ENCODE data around the gene IBA57. TPM values are rescaled to one million over a fixed set of nuclear protein-coding genes. Genes with fewer than 3 reads are reported as not detected.
"Not testable (repeated sequence)": the region's sequence is repeated elsewhere in the genome, so short reads cannot be mapped to it uniquely, and the experiment has no call there.

The IBA57 gene
- total RNA-seq, 1 donor from 2014 or later, result 7.2 TPM

DNA sequence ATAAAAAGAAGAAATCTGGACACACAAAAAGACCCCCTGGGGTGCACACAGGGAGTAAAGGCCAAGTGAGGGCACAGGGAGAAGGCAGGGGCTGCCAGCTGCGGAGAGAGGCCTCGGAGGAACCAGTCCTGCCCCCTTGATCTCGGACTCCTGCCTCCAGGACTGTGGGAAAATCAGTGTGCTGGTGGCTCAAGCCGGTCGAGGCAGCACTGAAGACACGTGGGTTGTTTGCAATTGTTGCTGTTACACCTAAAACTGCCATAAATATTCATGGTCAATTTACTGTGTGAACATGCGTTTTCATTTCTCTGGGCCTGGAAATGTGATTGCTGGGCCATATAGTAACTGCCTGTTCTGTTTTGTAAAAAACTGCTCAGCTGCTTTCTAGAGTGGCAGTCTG is 18.5 kb downstream of the IBA57 start:
- DNase-seq (ENCODE audit: extremely low read depth, low read depth, low spot score), result no peak

DNA sequence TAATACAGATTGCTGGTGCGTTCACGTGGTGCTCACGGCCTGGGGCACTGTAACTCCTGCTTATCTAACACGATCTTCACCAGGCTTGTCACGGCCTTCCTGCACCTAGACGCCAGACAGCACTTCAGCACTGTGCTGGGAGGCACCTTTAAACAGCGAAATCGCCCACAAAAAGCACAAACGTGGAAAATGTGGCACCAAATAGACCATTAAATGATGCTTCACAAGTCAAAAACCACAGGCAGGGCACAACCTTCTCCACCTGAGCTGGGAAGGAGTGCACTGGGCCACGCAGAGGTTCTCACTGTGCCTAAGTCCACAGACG is 20.0 kb downstream of the IBA57 start:
- no peak for DNase-seq (ENCODE audit: extremely low read depth, low read depth, low spot score)

DNA sequence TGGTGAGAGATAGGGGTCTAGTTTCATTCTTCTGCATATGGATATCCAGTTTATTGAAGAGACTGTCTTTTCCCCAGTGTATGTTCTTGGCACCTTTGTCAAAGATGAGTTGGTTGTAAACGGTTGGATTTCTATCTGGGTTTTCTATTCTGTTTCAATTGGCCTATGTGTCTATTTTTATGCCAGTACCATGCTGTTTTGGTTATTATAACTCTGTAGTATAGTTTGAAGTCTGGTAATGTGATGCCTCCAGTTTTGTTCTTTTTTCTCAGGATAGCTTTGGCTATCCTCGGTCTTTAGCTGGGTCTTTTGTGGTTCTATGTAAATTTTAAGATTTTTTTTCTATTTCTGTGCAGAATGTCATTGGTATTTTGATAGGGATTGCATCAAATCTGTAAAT is 22.6 kb downstream of the IBA57 start:
- not testable (repeated sequence) for DNase-seq (ENCODE audit: extremely low read depth, low read depth, low spot score)

DNA sequence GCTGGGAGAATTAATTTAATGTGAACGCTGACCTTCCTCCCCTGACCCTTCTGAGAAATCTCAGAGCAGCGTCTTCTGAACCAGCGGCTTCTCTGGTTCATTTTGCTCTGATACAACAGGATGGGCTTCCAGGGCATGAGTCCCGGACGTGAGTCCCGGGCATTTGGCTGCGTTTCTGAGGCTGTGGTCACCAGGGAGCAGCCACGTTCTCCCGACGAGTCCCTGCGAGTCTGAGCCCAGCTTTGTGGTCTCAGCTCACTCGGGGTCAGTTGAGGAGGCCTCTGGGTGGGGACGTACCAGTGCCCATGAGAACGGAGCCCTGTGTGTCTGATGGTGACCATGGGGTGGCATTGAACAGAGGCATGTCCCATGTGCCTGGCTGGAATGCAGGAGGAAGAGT is 24.6 kb downstream of the IBA57 start:
- DNase-seq (ENCODE audit: extremely low read depth, low read depth, low spot score), result no peak

DNA sequence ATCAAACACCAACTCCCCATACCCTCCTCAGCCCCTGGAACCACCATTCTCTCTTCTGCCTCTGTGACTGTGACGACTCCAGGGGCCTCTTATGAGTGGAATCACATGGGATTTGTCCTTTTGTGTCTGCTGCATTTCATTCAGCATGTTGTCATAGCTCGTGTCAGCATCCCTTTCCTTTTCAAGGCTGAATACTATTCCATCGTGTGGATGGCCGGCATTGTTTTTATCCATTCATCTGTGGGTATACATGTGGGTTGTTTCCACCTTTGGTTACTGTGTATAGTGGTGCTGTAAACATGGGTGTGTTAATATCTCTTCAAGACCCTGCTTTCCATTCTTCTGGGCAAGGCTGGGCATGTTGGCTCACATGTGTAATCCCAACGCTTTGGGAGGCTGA is 25.2 kb downstream of the IBA57 start:
- no peak for DNase-seq (ENCODE audit: extremely low read depth, low read depth, low spot score)

DNA sequence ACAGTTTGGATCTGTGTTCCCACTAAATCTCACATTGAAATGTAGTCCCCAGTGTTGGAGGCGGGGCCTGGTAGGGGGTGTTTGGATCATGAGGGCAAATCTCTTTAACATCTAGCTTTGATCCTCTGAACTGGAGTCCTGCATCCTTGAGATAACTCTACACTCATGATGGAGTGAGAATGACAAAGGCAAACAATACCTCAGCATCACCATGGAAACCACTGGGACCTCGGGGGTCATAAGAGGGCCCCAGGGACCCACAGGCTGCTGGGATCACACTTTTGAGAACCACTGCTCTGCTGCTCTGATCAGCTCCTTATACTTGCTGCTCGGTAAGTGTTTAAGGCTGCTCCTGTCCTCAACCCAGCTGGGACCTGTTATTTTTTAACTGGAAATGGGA is 28.8 kb downstream of the IBA57 start:
- DNase-seq (ENCODE audit: extremely low read depth, low read depth, low spot score), result no peak

DNA sequence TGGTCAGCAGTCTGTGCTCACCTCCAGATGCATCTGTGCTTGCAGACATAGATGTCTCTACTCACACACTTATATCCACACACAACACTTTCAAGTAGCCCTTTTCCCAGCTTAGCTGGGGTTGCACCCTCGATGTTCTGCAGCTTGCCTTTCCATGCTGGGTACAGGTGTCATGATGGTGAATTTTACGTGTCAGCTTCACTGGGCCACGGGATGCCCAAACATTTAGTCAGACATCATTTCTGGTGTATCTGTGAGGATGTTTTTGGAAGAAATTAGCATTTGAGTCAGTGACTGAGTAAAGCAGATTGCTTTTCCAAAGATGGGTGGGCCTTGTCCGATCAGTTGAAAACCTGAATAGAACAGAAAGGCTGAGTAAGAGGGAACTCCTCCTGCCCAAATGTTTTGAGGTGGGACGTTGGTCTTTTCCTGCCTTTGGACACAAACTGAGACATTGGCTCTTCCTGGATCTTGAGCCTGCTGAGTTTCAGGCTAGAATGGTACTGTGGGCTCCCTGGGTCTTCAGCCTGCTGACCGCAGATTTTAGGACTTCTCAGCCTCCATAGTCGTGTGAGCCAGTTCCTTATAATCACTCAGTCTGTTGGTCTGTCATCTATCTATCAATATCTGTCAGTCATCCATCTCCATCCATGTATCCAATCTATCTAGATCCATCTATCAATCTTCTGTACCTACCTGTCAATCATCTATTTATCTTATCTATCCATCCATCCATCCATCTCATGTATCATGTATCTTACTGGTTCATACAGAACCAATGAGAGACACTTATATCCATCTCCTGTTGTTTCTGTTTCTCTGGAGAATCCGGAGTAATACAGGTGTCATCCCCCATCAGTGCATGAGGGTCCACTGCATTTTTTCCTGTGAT is 29.6 kb downstream of the IBA57 start:
- DNase-seq (ENCODE audit: extremely low read depth, low read depth, low spot score), result no peak

DNA sequence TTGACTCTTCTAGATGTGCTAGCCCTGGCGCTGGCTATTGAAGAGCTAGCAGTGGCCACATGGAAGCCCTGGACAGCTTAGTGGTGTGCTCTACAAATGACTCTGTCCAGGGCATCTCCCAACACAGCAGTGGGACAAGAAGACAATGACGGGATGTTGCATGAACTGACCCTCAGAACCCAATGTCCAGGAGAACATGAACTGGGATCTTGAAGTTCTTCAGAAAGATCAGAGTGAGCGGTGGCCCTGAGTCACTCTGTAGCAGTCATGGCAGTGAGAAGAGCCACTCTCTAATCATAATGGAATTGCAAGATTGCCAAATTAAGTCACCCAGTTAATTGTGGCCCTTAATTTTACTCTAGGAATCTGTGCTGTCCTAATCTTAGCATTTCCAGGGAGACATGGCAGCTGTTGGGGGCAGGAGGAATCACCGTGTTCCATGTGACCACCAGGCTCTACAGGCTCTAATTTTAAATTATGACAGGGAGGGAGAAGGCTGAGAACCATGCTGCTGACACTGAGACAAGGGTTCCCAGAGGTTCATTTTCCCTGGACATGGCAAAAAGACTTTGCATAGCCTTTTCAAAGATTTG is 32.0 kb downstream of the IBA57 start:
- no peak for DNase-seq (ENCODE audit: extremely low read depth, low read depth, low spot score)

DNA sequence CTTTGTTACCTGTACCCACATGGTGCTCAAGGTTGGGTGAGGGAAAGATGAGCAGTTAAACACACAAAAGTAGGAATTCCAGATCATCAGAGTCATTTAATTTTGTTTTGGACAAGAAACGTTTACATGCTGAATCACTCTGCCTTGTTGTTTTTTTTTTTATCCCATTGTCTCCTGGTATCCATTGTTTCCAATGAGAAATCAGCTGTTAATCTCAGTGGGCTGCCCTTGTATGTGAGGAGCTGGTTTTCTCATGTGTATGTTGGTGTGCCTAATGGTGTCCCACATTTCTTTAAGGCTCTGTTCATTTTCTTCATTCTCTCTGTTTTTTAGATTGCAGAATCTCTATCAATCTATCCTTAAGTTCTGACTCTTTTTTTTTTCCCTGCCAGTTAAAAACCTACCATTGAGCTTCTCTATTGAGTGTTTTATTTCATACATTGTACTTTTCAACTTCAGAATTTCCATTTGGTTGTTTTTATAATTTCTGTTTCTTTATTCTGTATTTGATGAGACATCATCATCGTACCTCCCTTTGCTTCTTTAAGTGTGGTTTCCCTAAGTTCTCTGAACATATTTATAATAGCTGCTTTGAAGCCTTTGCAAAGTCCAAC is 33.5 kb downstream of the IBA57 start:
- DNase-seq (ENCODE audit: extremely low read depth, low read depth, low spot score), result no peak

DNA sequence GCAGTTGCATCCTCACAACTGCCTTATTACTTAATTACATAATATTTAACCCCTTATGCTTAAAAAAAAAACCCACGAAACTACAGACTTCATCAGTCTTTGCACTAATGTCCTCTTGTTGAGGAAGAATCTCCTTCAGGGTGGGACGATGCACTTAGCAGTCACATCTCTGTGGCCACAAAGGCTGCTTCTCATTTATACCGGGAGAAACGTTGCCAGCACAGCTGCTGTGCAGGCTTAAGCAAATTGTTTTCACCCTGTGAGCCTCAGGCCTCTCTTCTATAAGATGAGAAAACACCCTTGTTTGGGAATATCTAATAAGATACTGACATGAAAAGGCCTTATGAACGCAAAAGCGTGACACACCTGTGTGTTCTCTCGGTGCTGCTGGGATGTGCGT is 39.4 kb downstream of the IBA57 start:
- no peak for DNase-seq (ENCODE audit: extremely low read depth, low read depth, low spot score)

DNA sequence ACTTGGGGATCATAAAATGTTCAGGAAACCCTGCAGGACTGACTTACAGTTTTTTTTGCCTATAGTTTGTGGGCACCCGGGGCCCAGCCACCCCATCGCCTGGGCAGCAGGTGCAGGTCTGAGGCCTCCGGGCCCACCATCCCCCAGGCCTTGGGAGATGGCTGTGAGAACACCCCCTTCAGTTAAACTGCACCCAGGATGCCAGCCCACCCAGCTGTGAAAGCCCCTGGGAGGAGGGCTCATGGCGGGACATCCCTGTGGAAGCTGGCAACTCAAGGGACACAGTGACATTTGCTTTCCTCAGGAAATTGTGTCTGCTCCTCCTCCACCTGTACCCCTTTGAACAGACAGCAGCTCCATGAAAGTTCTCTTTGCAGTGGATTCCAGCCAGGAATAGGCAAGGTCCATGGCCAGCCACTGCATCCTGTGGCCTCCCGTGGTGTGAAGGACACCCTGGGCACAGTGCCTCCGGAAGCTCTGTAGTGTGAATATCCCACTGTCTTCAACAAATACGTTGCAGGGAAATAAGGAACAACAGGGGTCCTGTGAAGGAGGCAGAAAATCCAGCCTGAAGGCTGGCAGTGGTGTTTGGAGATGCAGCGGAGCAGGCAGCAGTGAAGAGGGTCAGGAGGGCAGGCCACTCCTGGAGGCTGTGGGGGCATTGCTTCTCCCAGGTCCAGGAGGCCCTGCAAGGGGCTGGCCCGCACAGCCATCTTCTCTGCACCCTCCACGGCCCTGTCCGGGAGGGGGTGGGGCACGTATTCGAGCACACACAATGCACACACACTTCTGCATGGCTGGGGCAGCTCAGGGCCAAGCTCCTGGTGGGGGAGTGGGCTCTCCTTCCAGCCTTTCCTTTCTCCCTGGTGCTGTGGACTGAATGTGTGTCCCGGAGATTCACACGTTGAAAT is 40.2 kb downstream of the IBA57 start:
- DNase-seq (ENCODE audit: extremely low read depth, low read depth, low spot score), result no peak

DNA sequence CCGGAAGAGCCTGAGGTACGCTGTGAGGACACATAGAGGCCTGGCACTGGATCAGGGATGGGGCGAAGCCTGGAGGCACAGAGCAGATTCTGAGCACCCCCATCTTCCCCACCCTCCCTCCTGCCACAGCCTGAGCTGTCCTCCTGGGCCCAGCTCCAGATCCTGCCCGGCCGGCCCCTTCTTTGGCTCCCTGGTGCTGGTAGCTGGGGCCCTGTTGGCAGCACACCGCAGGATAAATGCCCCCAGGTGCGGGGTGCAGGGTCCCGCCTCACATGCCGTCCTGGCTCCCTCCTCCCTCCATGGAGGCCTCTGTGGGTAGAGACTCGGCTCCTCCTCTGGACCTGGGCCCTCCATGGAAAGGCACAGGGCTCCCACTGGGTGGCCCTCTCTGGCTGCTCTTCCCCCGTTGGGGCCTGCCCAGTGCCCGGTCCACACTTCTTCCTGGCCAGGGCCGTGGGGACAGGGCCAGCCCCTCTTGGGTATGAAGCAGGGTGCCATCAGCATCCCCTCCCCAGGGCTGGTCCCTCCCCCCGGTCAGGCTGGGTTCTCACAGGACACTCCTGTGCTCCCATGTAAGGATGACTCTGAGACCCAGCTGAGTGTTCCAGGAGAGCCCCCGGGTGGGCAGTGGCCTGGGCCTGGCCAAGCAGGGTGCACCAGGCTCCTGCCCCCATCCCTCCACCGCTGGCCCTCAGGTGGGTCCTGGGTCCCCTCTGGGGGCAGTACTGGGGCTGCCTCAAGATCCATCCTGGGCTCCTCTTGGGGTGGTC is 41.2 kb downstream of the IBA57 start:
- no peak for DNase-seq (ENCODE audit: extremely low read depth, low read depth, low spot score)

DNA sequence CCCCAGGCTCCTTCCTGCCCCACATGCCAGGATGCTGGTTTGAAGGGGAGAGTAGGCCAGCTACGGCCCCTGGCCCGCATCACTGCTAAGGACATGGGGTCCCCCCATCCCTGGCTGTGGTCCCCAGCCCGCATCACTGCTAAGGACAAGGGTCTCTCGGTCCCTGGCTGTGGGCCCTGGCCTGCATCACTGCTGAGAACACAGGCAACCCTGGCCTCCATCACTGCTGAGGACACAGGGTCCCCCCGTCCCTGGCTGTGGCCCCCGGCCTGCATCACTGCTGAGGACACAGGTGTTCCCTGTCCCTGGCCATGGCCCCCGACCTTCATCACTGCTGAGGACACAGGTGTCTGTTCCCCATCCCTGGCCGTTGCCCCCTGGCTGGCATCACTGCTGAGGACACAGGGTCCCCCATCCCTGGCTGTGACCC is 41.8 kb downstream of the IBA57 start:
- no peak for DNase-seq (ENCODE audit: extremely low read depth, low read depth, low spot score)

DNA sequence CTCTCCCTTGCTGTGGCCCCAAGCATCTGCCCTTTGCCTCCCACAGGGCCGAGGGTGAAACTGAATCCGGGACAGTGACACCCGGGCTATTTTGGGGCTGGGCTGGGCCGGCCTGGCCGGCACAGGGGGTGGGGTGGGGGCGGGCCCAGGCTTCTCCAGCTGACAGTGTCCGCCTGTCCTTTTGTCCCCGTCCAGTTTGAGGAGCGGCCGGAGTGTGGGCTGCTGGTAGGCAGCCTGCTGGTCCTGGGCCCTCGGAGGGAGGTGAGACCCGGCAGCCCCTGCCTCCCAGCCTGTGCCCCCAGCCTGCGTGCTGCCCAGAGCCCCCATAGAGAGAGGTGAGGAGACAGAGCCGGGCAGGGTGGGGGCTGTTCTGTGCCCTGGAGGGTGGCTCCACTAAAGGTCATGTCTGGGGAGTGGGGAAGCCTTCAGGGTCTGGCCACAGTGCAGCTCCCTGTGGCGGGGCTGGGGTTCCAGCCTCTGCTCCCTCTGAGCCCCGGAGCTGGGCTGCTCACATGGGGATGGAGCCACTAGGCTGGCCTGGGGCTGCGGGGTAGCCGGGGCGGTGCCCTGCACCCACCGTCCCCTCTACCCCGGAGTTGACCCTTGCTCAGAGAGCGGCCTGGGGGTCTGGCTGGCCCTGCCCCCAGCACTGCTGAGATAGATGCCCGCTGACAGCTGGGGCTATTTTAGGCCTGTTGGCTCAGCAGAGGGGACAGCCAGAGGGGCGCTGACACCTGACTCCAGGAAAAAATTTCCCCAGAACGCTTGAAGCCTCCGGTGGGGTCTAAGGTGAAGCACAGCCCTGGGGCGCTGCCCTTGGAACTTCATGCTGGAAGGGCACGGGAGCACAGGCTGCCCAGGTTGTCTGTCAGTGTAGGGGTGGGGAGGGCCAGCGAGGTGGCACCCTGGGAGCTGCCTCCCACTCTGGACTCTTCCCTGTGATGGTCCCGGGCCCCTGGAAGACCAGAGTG is 42.5 kb downstream of the IBA57 start, which contains the start of gene OBSCN:
TSS of gene OBSCN (plus strand) at position 194 of the 971 bp plus-strand sequence. CDS start 3,740 bp downstream, outside the sequence.
- DNase-seq (ENCODE audit: extremely low read depth, low read depth, low spot score), result no peak

DNA sequence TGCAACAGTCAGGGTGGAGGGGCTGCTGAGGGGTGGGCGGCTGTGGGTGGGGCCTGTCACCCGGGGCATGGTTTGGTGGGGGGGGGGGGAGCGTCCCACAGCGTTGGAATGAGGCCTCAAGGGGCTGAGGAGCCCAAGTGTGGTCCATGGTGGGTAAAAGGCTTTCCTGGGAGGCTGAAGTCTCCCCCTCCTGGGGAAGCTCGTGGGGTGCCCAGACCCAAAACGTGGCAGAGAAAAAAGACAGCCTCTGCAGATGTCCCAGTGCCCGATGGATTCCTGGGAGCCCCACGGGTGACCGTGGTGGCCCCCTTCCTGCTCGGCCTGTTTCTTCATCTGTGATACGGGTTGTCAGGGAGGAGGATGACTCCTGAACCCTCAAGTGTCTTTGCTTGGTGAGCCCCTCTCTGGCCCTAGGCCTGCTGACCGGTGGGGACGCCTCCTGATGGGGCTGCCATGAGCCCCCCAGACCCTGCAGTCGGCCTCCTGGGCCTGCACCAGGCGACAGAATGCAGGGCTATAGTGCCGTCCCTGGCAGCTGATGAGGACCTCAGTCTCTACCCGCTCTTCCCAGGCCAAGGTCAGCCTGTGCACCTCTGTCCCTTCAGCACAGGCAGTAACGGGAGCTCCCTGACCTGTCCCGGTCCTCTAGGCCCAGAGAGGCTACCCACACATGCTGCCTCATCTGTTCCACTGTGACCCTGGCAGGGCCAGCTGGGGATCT is 43.4 kb downstream of the IBA57 start:
- no peak for DNase-seq (ENCODE audit: extremely low read depth, low read depth, low spot score)

DNA sequence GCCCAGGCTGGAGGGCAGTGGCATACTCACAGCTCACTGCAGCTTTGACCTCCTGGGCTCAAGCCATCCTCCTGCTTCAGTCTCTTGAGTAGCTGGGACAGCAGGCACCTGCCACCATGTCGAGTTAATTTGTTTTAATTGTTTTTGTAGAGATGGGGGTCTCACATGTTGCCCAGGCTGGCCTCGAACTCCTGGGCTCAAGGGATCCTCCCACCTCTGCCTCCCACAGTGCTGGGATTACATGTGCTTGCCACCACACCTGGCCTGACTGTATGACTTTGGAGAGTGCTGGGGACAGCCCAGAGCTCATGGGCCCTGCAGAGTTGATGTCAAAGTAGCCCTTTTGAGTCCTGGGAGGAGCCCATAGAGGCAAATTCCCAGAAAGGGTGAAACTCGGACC is 44.1 kb downstream of the IBA57 start:
- no peak for DNase-seq (ENCODE audit: extremely low read depth, low read depth, low spot score)

DNA sequence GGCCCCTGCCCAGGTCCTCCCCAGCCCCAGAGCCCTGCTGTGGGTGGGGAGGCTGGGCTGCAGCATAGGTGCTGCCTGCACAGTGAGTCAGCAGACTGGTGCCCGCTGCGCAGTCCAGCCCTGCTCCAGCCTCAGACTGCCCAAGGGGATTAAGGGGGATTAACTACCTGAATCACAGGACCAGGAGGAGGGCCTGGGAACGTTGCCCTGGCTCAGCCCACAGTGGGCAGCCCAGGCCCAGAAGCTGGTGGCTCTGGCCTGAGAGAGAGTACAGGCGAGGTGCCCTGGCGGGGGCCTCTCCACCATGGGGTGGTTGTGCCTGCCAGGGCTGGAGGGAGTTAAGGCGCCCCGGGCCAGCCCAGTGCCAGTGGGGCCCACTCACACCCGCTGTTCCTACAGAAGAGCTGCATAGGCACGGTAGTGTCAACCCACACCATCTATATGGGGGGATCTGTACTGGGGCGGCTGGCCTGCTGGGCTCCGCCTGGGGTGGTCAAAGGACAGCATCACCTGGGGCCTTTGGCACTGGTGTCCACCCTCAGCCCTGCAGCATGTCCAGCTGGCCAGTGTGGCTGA is 44.6 kb downstream of the IBA57 start:
- DNase-seq (ENCODE audit: extremely low read depth, low read depth, low spot score), result no peak

Data from glomerular endothelial cell (primary cell).